Measurements from ENCODE around the gene USP17L10.
"Not testable (repeated sequence)": the region's sequence is repeated elsewhere in the genome, so short reads cannot be mapped to it uniquely, and the experiment has no call there.

The USP17L10 gene

GRCh38 chr4:9210357-9210756 is at the start of gene USP17L10:
TSS of gene USP17L10 (plus strand) at chr4:9210657. CDS start at chr4:9210657, 0 bp downstream.
- not testable (repeated sequence) for DNase-seq (ENCODE audit: low read depth in 2 of 3, low spot score in 1 of 3)

- not testable (repeated sequence) for DNase-seq (ENCODE audit: low read depth in 2 of 3, low spot score in 1 of 3)
These were observed 44.5 kb upstream of the USP17L10 start for GRCh38 chr4:9165990-9166389.

- not testable (repeated sequence) for DNase-seq (ENCODE audit: low read depth in 2 of 3, low spot score in 1 of 3)
These were observed 40.5 kb upstream of the USP17L10 start, which contains the start of gene FAM90A26 for GRCh38 chr4:9169791-9170459. TSS of gene FAM90A26 (plus strand) at chr4:9170409. CDS start at chr4:9173173, 2,764 bp downstream.

- DNase-seq (ENCODE audit: low read depth in 2 of 3, low spot score in 1 of 3): not testable (repeated sequence)
These were observed 4.2 kb downstream of the USP17L10 start for GRCh38 chr4:9214701-9215100.

- DNase-seq (ENCODE audit: low read depth in 2 of 3, low spot score in 1 of 3): not testable (repeated sequence)
These were observed 4.6 kb downstream of the USP17L10 start, which contains the start of gene USP17L11 for GRCh38 chr4:9215105-9215504. TSS of gene USP17L11 (plus strand) at chr4:9215405. CDS start at chr4:9215405, 0 bp downstream.

- DNase-seq (ENCODE audit: low read depth in 2 of 3, low spot score in 1 of 3): not testable (repeated sequence)
These were observed 9.4 kb downstream of the USP17L10 start, which contains the start of gene USP17L12 for GRCh38 chr4:9219852-9220251. TSS of gene USP17L12 (plus strand) at chr4:9220152. CDS start at chr4:9220152, 0 bp downstream.

- DNase-seq (ENCODE audit: low read depth in 2 of 3, low spot score in 1 of 3): not testable (repeated sequence)
These were observed 14.1 kb downstream of the USP17L10 start, which contains the start of gene USP17L13 for GRCh38 chr4:9224596-9224995. TSS of gene USP17L13 (plus strand) at chr4:9224896. CDS start at chr4:9224896, 0 bp downstream.

- DNase-seq (ENCODE audit: low read depth in 2 of 3, low spot score in 1 of 3): not testable (repeated sequence)
These were observed 19.8 kb downstream of the USP17L10 start for GRCh38 chr4:9230249-9230648.

- not testable (repeated sequence) for DNase-seq (ENCODE audit: low read depth in 2 of 3, low spot score in 1 of 3)
These were observed 23.6 kb downstream of the USP17L10 start, which contains the start of gene USP17L15 for GRCh38 chr4:9234085-9234484. TSS of gene USP17L15 (plus strand) at chr4:9234385. CDS start at chr4:9234385, 0 bp downstream.

GRCh38 chr4:9238461-9238860 is 28.0 kb downstream of the USP17L10 start:
- DNase-seq (ENCODE audit: low read depth in 2 of 3, low spot score in 1 of 3): not testable (repeated sequence)

GRCh38 chr4:9243579-9243978 is 33.1 kb downstream of the USP17L10 start, which contains the start of gene USP17L17:
TSS of gene USP17L17 (plus strand) at chr4:9243879. CDS start at chr4:9243879, 0 bp downstream.
- DNase-seq (ENCODE audit: low read depth in 2 of 3, low spot score in 1 of 3): not testable (repeated sequence)

- DNase-seq (ENCODE audit: low read depth in 2 of 3, low spot score in 1 of 3): peak in 1 of 3 donors; percentile 0
These were observed 37.7 kb downstream of the USP17L10 start, which contains the start of gene USP17L18 for GRCh38 chr4:9247953-9248680. TSS of gene USP17L18 (plus strand) at chr4:9248630. CDS start at chr4:9248630, 0 bp downstream.

- DNase-seq (ENCODE audit: low read depth in 2 of 3, low spot score in 1 of 3): not testable (repeated sequence)
These were observed 42.6 kb downstream of the USP17L10 start, which contains the start of gene USP17L19 for GRCh38 chr4:9253078-9253477. TSS of gene USP17L19 (plus strand) at chr4:9253378. CDS start at chr4:9253378, 0 bp downstream.

GRCh38 chr4:9257824-9258223 is 47.4 kb downstream of the USP17L10 start, which contains the start of gene USP17L20:
TSS of gene USP17L20 (plus strand) at chr4:9258124. CDS start at chr4:9258124, 0 bp downstream.
- not testable (repeated sequence) for DNase-seq (ENCODE audit: low read depth in 2 of 3, low spot score in 1 of 3)
